Activated CD4-positive, alpha-beta T cell treated with anti-CD3 and anti-CD28 coated beads for 1 hour (primary cell): Measurements from ENCODE around the gene ACSS3.
"Not testable (repeated sequence)": the region's sequence is repeated elsewhere in the genome, so short reads cannot be mapped to it uniquely, and the experiment has no call there.

Experiments used
- DNase-seq: peaks from one replicate; pipeline ENCODE4 v3.0.0-alpha.2; 2020

The ACSS3 gene, protein sequence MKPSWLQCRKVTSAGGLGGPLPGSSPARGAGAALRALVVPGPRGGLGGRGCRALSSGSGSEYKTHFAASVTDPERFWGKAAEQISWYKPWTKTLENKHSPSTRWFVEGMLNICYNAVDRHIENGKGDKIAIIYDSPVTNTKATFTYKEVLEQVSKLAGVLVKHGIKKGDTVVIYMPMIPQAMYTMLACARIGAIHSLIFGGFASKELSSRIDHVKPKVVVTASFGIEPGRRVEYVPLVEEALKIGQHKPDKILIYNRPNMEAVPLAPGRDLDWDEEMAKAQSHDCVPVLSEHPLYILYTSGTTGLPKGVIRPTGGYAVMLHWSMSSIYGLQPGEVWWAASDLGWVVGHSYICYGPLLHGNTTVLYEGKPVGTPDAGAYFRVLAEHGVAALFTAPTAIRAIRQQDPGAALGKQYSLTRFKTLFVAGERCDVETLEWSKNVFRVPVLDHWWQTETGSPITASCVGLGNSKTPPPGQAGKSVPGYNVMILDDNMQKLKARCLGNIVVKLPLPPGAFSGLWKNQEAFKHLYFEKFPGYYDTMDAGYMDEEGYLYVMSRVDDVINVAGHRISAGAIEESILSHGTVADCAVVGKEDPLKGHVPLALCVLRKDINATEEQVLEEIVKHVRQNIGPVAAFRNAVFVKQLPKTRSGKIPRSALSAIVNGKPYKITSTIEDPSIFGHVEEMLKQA

GRCh38 chr12:81077686-81078441 is at the start of gene ACSS3:
Gene ACSS3 (plus strand): TSS chr12:81078079. CDS start chr12:81078121, 42 bp downstream.
- DNase-seq = no peak

GRCh38 chr12:81034926-81035325 is 43.0 kb upstream of the ACSS3 start:
- no peak for DNase-seq

GRCh38 chr12:81039231-81039630 is 38.6 kb upstream of the ACSS3 start:
- DNase-seq = no peak

DNA sequence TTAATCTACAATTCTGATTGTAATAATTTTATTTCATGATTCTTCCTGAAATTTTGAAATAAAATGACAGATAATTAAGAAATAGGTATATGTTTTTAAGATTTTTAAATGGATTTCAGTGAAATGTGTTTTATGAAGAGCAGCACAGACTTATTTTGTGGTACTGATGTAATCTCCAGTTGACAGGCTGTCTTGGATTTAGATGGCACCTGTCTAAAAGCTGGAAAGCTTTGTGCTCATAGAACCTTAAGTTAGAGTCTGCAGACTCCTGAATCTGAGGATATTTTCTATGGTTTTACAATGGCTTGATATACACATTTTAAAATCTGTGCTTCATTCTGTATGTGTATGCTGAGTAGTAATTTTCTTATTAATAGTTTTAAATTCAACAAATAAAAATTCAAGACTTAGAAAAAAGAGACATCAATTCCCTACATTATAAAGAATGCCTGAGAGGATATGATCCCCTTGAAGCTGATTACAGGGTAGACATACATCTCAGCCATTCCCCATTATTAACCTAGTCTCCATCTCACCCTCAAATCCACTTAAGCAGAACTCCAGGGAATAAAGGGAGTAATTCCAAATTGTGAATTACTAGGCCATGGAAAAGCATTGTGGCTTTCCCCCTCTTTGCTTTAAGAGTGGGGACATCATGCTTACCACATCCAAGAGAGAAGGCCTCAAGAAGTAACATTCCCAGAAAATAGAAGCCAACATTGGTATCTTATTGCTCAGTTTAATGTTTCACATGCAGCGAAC is 33.7 kb upstream of the ACSS3 start:
- DNase-seq = no peak

DNA sequence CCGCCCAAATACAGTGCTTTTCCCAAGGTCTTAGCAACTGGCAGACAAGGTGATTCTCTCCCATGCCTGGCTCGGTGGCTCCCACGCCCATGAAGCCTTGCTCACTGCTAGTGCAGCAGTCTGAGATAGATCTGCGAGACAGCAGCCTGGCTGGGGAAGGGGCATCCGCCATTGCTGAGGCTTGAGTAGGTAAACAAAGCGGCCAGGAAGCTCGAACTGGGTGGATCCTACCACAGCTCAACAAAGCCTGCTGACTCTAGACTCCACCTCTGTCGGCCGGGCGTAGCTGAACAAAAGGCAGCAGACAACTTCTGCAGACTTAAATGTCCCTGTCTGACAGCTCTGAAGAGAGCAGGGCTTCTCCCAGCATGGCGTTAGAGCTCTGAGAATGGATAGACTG is 12.9 kb upstream of the ACSS3 start:
- DNase-seq = not testable (repeated sequence)

DNA sequence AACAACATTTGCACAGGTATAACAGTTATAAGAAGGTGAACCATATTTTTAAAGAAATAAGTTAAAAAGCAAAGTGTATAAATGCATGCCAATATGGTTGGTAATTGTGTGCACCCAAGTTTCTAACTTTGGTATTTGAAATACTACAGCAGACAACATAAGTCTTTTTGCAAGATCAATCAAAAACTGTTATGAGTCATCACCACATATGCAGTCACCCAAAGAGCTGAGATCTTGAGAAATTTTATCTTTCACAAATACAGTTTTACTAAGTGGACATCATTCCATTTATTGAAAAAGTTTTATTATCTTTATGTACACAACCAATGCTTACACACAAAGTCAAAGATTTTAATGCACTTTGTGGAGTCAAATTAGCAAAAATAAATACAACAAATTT is 7.0 kb upstream of the ACSS3 start:
- no peak for DNase-seq

DNA sequence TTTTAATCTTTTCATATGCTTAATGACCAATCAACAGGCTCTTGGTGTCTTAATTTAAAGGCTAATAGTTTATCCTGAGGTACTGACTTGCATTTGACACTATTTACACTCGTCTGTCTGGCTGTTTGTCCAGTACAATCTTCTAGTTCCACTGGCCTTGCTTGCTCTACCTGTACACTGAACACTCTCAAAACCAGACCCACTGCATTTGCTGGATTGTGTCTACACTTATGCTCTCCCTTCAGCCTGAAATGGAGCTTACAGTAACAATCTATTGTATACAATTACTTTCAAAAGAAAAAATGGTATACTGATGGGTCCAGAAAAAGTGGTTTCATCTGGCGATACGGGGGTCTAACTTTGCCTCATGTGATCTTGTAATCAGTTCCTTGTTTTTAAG is 2.3 kb upstream of the ACSS3 start:
- no peak for DNase-seq

GRCh38 chr12:81077329-81077685 is 572 bp upstream of the ACSS3 start:
- no peak for DNase-seq

GRCh38 chr12:81078469-81079196 is 754 bp downstream of the ACSS3 start:
- DNase-seq = no peak

DNA sequence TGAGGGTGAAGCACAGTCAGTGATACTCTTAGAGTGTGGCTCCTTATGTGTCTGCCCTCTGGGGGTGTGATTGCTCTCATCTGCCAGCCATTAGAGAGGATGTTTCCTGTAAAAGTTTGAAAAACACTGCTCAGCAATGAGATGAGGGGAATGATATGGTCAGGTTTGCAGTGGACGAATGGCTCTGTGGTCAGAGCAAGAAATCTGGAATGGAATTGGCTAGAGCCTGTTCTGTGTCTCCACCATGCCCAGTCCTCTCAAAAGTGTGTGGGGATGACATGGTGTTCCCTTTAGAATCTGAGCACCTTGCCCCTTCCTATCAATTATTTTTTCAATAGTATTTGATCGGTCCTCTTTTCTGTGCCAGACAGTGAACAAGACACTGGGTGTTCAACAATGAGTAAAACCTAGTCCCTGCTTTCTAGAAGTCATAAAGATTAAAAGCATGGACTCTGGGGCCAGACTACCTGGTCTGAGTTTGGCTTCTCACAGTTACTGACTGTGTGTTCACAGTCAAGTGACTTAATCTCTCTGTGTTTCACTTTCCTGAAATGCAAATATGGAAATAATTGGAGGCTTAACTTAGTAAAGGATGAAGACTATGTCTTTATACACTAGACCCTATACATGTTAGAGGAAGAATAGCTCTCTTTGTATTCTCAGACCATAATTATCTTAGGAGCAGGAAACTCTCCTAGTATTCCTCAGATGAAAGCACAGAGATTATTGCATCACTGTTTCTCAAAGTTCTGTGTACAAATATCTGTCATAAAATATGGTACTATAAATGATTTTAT is 1.6 kb downstream of the ACSS3 start:
- no peak for DNase-seq

GRCh38 chr12:81080431-81080983 is 2.6 kb downstream of the ACSS3 start:
- no peak for DNase-seq

GRCh38 chr12:81081726-81082125 is 3.8 kb downstream of the ACSS3 start:
- no peak for DNase-seq

DNA sequence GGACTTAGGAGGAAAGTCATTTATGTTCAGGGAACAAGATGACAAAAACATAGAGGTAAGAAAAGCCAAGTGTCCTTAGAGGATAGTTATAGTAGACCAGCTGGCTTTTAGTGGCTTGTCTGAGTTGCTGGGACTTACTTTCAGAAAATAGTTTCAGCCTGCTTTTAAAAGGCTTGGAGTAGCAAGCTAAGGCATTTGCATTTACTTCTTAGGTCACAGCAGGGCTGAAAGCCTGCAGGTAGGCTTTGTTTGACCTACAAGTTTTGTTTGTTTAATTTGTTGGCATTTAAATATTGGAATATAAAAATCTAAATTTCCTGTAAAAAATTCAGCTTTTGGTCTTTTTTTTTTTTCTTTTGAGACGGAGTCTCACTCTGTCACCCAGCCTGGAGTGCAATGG is 5.1 kb downstream of the ACSS3 start:
- no peak for DNase-seq

GRCh38 chr12:81083906-81084513 is 6.1 kb downstream of the ACSS3 start:
- no peak for DNase-seq

GRCh38 chr12:81084811-81085350 is 7.0 kb downstream of the ACSS3 start:
- DNase-seq = no peak

GRCh38 chr12:81085832-81086231 is 8.0 kb downstream of the ACSS3 start:
- no peak for DNase-seq

GRCh38 chr12:81086342-81086741 is 8.5 kb downstream of the ACSS3 start:
- DNase-seq = no peak

- DNase-seq = no peak
Measured at GRCh38 chr12:81088221-81088620, 10.3 kb downstream of the ACSS3 start.

DNA sequence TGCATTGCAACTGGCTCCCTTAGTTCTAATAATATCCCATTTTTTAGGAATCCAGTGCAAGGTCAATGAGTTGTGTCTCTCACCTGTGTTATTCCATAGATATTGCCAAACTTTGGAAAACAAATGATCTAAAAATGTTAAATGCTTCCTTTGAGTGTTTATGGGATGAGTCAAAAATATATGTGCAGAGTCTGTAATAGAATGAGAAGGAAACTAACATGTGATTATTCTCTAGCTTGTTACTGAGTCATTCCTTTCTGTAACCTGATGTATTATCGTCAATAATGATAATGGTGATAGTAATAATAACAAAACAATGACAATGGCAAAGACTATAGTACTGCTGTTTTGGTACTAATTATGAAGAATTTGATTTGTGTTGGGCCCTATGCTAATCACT is 11.5 kb downstream of the ACSS3 start:
- DNase-seq = no peak

- no peak for DNase-seq
Measured at GRCh38 chr12:81092053-81092452, 14.2 kb downstream of the ACSS3 start.
